ENCODE measurements around the gene ALDH16A1. TPM values are rescaled to one million over a fixed set of nuclear protein-coding genes. Genes with fewer than 3 reads are reported as not detected.

The ALDH16A1 gene
- total and polyA plus RNA-seq, 2 donors (not counting 3 experiments of a cell fraction or from before 2014, with no cell fraction given) = 27.6 to 33.2 TPM

- ChIA-PET POLR2A (interaction anchor here (1.4 kb wide), 1 partner anchor 13 kb away, joined by 4 read pairs; no protein-coding TSS in a partner anchor), CTCF (interaction anchor here (0.6 to 2.2 kb wide), 13 partner anchors 10 to 113 kb away, joined by 3 to 13 read pairs (median 4); partner anchors contain the start of genes ALDH16A1, DKKL1, PIH1D1 and RCN3)
- H4K20me1 ChIP-seq (replicated peaks; ENCODE audit: control insufficient read depth, extremely low read depth, insufficient read depth, low read length) = no peaks in the 10 kb centered on the region
- no peaks in the 10 kb centered on the region for H3K27me3 ChIP-seq (ENCODE audit: control insufficient read depth in 2 of 2, insufficient read depth in 2 of 2, low read length in 2 of 2)
- H3K9me3 ChIP-seq (replicated peaks; ENCODE audit: control insufficient read depth, insufficient read depth, low read length) = no peaks in the 10 kb centered on the region
- FAIRE-seq (peak; percentile 75), DNase-seq (ENCODE audit: low read depth, low spot score) (peak; percentile 52)
- no peak overlapping the region for H3K4me3 ChIP-seq (replicated peaks in 1 of 3; ENCODE audit: insufficient read depth in 1 of 3, low read depth in 1 of 3, low read length in 3 of 3)
- TF ChIP-seq POLR2AphosphoS5 (IDR thresholded peaks at IDR 0.05; ENCODE audit: insufficient read depth, low read depth, low read length) (no peak), CTCF (IDR thresholded peaks at IDR 0.05; ENCODE audit: extremely low read depth in 1 of 2, insufficient read depth in 1 of 2, low read depth in 1 of 2, low read length in 2 of 2) (peak; percentile 57 to 77)
- H2AFZ ChIP-seq (ENCODE audit: low read depth, low read length) = no peak overlapping the region
- no peaks in the 10 kb centered on the region for H3K9me1 ChIP-seq (replicated peaks; ENCODE audit: control insufficient read depth, extremely low read depth, insufficient read depth, low read length)
- H3K9ac ChIP-seq (replicated peaks; ENCODE audit: extremely low read depth, insufficient read depth, low read length) = no peak overlapping the region
- no peak overlapping the region for H3K4me2 ChIP-seq (ENCODE audit: insufficient read depth, low read length)
- intact Hi-C loops (cut with micrococcal nuclease) (loop anchor here (1.0 to 2.0 kb wide), 2 partner anchors 23 to 36 kb away; partner anchors contain the start of genes ALDH16A1 and FCGRT), dilution Hi-C loops (cut with MboI; ENCODE audit: extremely low pct_ligation_motif_present, low sequenced_read_pairs) (no loop called here)
- BruUV-seq (replicated peaks) = no TSS peak
- H3K36me3 ChIP-seq (ENCODE audit: control insufficient read depth in 2 of 2, extremely low read depth in 1 of 2, insufficient read depth in 2 of 2, low read length in 2 of 2) = no peaks in the 10 kb centered on the region
- H3K4me1 ChIP-seq (ENCODE audit: control insufficient read depth, extremely low read depth, insufficient read depth, low read length) = peaks cover 9% of the 10 kb centered on the region
- H3K27ac ChIP-seq (ENCODE audit: insufficient read depth, low read depth, low read length) = no peak overlapping the region
- no peaks in the 10 kb centered on the region for H3K79me2 ChIP-seq (ENCODE audit: control insufficient read depth, insufficient read depth, low read length)
Measured at GRCh38 chr19:49475995-49476880, 23.2 kb downstream of the ALDH16A1 start.
